HepG2 (cell line): ENCODE results near the gene DDRGK1. TPM values are rescaled to one million over a fixed set of nuclear protein-coding genes. Genes with fewer than 3 reads are reported as not detected.

Experiments
- ATAC-seq: fragments of 200-7000 bp; cut with Tn5 transposase; 3 replicates; pipeline ENCODE4 v1.9.1; 2020; ENCODE audit warnings: mild to moderate bottlenecking, moderate library complexity
- BruUV-seq: library from RNA; stranded (reverse); fragments of 400-500 nt; replicated peaks from 2 replicates; lab custom pipeline; 2021; lab: Mats Ljungman, UMichigan
- CTCF ChIA-PET: fragments of 300-600 bp; formaldehyde crosslinking; extraction: SDS; loops from one replicate; lab custom pipeline; 2021; ENCODE audit warnings: low total read pairs, inconsistent platforms, low intra/inter-chr PET ratio; lab: Yijun Ruan, JAX
- POLR2A ChIA-PET: fragments of 350-600 bp; sonication (Branson Sonifier 250); formaldehyde crosslinking; loops from one replicate; lab custom pipeline; 2020; ENCODE audit warnings: antibody characterized with exemption, inconsistent platforms; lab: Yijun Ruan, JAX
- DNase-seq: peaks from one replicate; pipeline ENCODE4 v3.0.0-alpha.2; 2015; ENCODE audit warnings: low spot score
- FAIRE-seq: peaks from 3 replicates; lab custom pipeline; 2011; peaks lifted over from hg19 to GRCh38; lab: Jason Lieb, UNC
- H2AFZ ChIP-seq: one replicate; pipeline ENCODE4 v1.6.1; 2011; ENCODE audit warnings: low read length, inconsistent platforms
- H3K27ac ChIP-seq: fragments of 300-600 bp; 3 replicates; pipeline ENCODE4 v1.8.0; 2011; ENCODE audit warnings: mixed run types, mild to moderate bottlenecking, mixed read lengths, low read length, inconsistent platforms; ENCODE audit not compliant: insufficient read depth; ENCODE audit errors: extremely low read length
- H3K27me3 ChIP-seq, 2 experiments: fragments of 200-600 bp in 1 of 2; 2 replicates in 1 of 2; 3 replicates in 1 of 2; pipeline versions ENCODE4 v1.6.0 to v1.8.0; 2011; ENCODE audit warnings: low read length in 2 of 2, mild to moderate bottlenecking in 2 of 2, moderate library complexity in 2 of 2, inconsistent platforms in 1 of 2; ENCODE audit not compliant: insufficient read depth in 2 of 2, control insufficient read depth in 1 of 2
- H3K36me3 ChIP-seq, 2 experiments: fragments of 200-600 bp in 1 of 2; replicated peaks in 1 of 2; 2 replicates in 1 of 2; 3 replicates in 1 of 2; pipeline versions ENCODE4 v1.5.1 to v1.8.0; 2011; ENCODE audit warnings: low read length in 2 of 2, inconsistent platforms in 1 of 2; ENCODE audit not compliant: insufficient read depth in 2 of 2, control insufficient read depth in 1 of 2
- H3K4me1 ChIP-seq: 2 replicates; pipeline ENCODE4 v1.5.1; 2012; ENCODE audit warnings: low read length, inconsistent platforms; ENCODE audit not compliant: insufficient read depth
- H3K4me2 ChIP-seq: 2 replicates; pipeline ENCODE4 v1.6.0; 2011; ENCODE audit warnings: low read depth, low read length, inconsistent platforms
- H3K4me3 ChIP-seq, 3 experiments: fragments of 200-600 bp in 1 of 3; sonication (generic), shearing (Covaris generic) in 1 of 3; replicated peaks in 1 of 3; 2 replicates each; pipeline ENCODE4 v1.5.1; 2011 to 2016; ENCODE audit warnings: low read length in 3 of 3, inconsistent platforms in 2 of 3, low read depth in 2 of 3, mild to moderate bottlenecking in 2 of 3, control low read depth in 1 of 3, mixed read lengths in 1 of 3; ENCODE audit not compliant: insufficient read depth in 1 of 3
- H3K79me2 ChIP-seq: one replicate; pipeline ENCODE4 v1.6.1; 2011; ENCODE audit warnings: low read length, inconsistent platforms; ENCODE audit not compliant: insufficient read depth
- H3K9ac ChIP-seq: 2 replicates; pipeline ENCODE4 v1.6.0; 2011; ENCODE audit warnings: mild to moderate bottlenecking, low read depth, low read length, inconsistent platforms; ENCODE audit not compliant: insufficient read depth
- H3K9me3 ChIP-seq: 2 replicates; pipeline ENCODE4 v1.5.1; 2012; ENCODE audit warnings: mild to moderate bottlenecking, low read length
- H4K20me1 ChIP-seq: 2 replicates; pipeline ENCODE4 v1.6.0; 2011; ENCODE audit warnings: inconsistent platforms, mild to moderate bottlenecking, low read length, moderate library complexity; ENCODE audit not compliant: insufficient read depth
- BHLHE40 ChIP-seq: IDR thresholded peaks from 2 replicates; pipeline ENCODE4 v1.6.1; 2011; ENCODE audit warnings: low read length, improper control_type of control experiment
- CREB1 ChIP-seq, 2 experiments: fragments of 450-650 bp in 1 of 2; IDR thresholded peaks; 2 replicates each; pipeline ENCODE4 v1.6.1; 2016 to 2017; ENCODE audit warnings: control low read depth in 1 of 2, mild to moderate bottlenecking in 1 of 2, missing compliant biosample characterization in 1 of 2, missing genetic modification characterization in 1 of 2
- MED13 ChIP-seq: sonication (generic); formaldehyde crosslinking; IDR thresholded peaks from 2 replicates; pipeline ENCODE4 v1.5.0; 2020; ENCODE audit warnings: missing genetic modification reagents
- MXD4 ChIP-seq: IDR thresholded peaks from 2 replicates; pipeline ENCODE4 v1.6.1; 2016; ENCODE audit warnings: mild to moderate bottlenecking, missing biosample characterization, missing genetic modification reagents
- NFE2L1 ChIP-seq: sonication (generic); formaldehyde crosslinking; IDR thresholded peaks from 2 replicates; pipeline ENCODE4 v1.4.0; 2020; ENCODE audit warnings: missing genetic modification reagents, mild to moderate bottlenecking, borderline replicate concordance
- PHB2 ChIP-seq: fragments of 450-650 bp; IDR thresholded peaks from 2 replicates; pipeline ENCODE4 v1.6.1; 2018; ENCODE audit not compliant: partially characterized antibody
- POLR2AphosphoS5 ChIP-seq: IDR thresholded peaks from 2 replicates; pipeline ENCODE4 v1.6.1; 2012; ENCODE audit warnings: low read depth, low read length
- SNAPC2 ChIP-seq: sonication (generic); formaldehyde crosslinking; IDR thresholded peaks from 2 replicates; pipeline ENCODE4 v1.8.1; 2022; ENCODE audit warnings: mild to moderate bottlenecking, missing genetic modification reagents
- TBX3 ChIP-seq: fragments of 450-650 bp; IDR thresholded peaks from 2 replicates; pipeline ENCODE4 v1.6.1; 2017; ENCODE audit warnings: antibody characterized with exemption, mild to moderate bottlenecking, inconsistent platforms, borderline replicate concordance
- ZNF207 ChIP-seq: fragments of 450-650 bp; IDR thresholded peaks from 2 replicates; pipeline ENCODE4 v1.6.1; 2016; ENCODE audit warnings: antibody characterized with exemption, borderline replicate concordance
- ZNF234 ChIP-seq: sonication (generic); formaldehyde crosslinking; conservative IDR thresholded peaks from 2 replicates; pipeline ENCODE4 v1.5.1; 2020; ENCODE audit warnings: mild to moderate bottlenecking, missing genetic modification reagents
- ZSCAN25 ChIP-seq: sonication (generic); formaldehyde crosslinking; IDR thresholded peaks from 2 replicates; pipeline ENCODE4 v1.8.0; 2022; ENCODE audit warnings: mild to moderate bottlenecking, missing genetic modification reagents
- WGBS: methylation state at CpG from one replicate; pipeline ENCODE4 v1.1.6; 2017; ENCODE audit warnings: low lambda C conversion rate; 5-methylcytosine and 5-hydroxymethylcytosine counted together
- in situ Hi-C: cut with HindIII; loops from 2 replicates; pipeline ENCODE4 v1.10.0; 2017; ENCODE audit warnings: low pct_unique_long_range_greater_than_20kb; ENCODE audit not compliant: extremely low pct_ligation_motif_present
- intact Hi-C: fragments of 100-400 bp; cut with micrococcal nuclease; formaldehyde crosslinking; loops from one replicate; pipeline ENCODE4 v1.10.0; 2022; ENCODE audit not compliant: unreplicated experiment
- polyA plus RNA-seq, 8 experiments: library from polyadenylated mRNA; depleted of rRNA in 3 of 8; stranded (reverse) in 7 of 8; unstranded in 1 of 8; fragments of >200 nt; fragmentation: Illumina TruSeq in 4 of 8; extraction: Trizol in 4 of 8; gene quantifications; 2 replicates each; pipeline versions ENCODE4 v1.2.1 to v1.2.3, GENCODE V29; 2011 to 2016; ENCODE audit warnings: low read depth in 4 of 8, missing spikeins in 1 of 8, mixed read lengths in 1 of 8; ENCODE audit not compliant: insufficient read depth in 1 of 8
- total RNA-seq, 5 experiments: library from RNA; depleted of rRNA; stranded (reverse); fragments of >200 nt; fragmentation: Illumina TruSeq; extraction: Trizol; gene quantifications; 2 replicates each; pipeline ENCODE4 v1.2.3, GENCODE V29; 2016; ENCODE audit warnings: low read depth in 1 of 5
- TF ChIP-seq, protein P1 (sequence below): sonication (generic); formaldehyde crosslinking; IDR thresholded peaks from 2 replicates; pipeline ENCODE4 v1.8.1; 2022; ENCODE audit warnings: low read depth, mild to moderate bottlenecking, missing genetic modification reagents
- TF ChIP-seq, protein P2 (sequence below): sonication (generic); formaldehyde crosslinking; IDR thresholded peaks from 2 replicates; pipeline ENCODE4 v1.4.0; 2020; ENCODE audit warnings: mild to moderate bottlenecking, missing genetic modification reagents
- TF ChIP-seq, protein P3 (sequence below): sonication (generic); formaldehyde crosslinking; IDR thresholded peaks from 2 replicates; pipeline ENCODE4 v1.4.0; 2020; ENCODE audit warnings: missing genetic modification reagents

The DDRGK1 gene
- total and polyA plus RNA-seq, 2 of the 13 experiments (the other 11 are each of a cell fraction or from before 2014, with no cell fraction given): 96.7 to 149 TPM

DNA sequence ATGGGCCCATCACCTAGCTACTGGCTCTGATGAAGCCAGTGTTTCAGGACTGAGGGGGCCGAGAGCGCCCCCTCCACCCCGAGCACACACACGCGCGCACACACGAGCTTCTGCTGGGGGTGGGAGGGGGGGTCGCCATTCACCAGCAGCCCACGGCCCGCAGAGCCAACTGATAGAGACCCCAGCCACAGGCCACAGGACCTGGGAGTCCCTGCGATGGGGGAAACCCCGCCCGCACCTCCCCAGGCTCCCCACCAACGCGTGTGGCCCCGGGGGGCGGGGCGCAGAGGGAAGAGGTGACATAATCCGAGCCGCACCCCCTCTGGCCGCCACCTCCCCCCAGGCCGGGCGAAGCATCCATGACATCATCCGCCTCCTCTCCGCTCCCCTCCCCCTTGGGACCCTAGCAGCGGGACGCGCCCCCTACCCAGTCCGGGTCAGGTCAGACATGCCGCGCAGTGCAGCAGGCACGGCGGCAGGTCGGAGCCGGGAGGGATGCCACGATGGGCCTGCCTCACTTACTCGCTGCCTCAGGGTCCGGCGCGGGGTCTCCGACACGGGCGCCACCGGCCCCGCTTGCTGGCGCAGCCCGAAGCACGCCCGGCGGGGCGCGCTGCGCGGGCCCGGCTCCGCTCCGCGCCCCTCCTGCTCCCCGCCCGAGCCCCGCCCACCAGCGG is 31.4 kb downstream of the DDRGK1 start, which contains the start of gene LZTS3:
TSS of gene LZTS3 (minus strand) at position 617 of the 677 bp plus-strand sequence. CDS start 6,386 bp downstream, outside the sequence.
- Histone ChIP-seq H3K4me2 (peak within 1 kb of the TSS; percentile 79), H2AFZ (no peak within 1 kb of the TSS), H3K36me3 (no peaks in the 10 kb centered on the region; a peak in 1 of 5 replicates), H3K27me3 (no peaks in the 10 kb centered on the region; a peak in 1 of 5 replicates), H3K79me2 (peaks cover 14% of the 10 kb centered on the region), H3K27ac (peak within 1 kb of the TSS; percentile 92), H4K20me1 (no peaks in the 10 kb centered on the region), H3K4me1 (peaks cover 61% of the 10 kb centered on the region), H3K4me3 (peak within 1 kb of the TSS; percentile 85 to 99 (median 94)), H3K9me3 (no peaks in the 10 kb centered on the region), H3K9ac (peak within 1 kb of the TSS; percentile 92)
- 2% methylated on average over 12 of the region's 62 CpGs for WGBS
- BruUV-seq: no TSS peak
- CTCF ChIA-PET: interaction anchor here (1.1 kb wide), 1 partner anchor 55 kb away, joined by 3 read pairs; no protein-coding TSS in a partner anchor
- intact Hi-C loops: loop anchor here (1.0 to 5.0 kb wide), 2 partner anchors 30 to 121 kb away; no protein-coding TSS in a partner anchor
- ATAC-seq (peak; percentile 8), DNase-seq (peak; percentile 63), FAIRE-seq (no peak)
- in situ Hi-C loops: no loop called here
- POLR2A ChIA-PET: interaction anchor here (0.7 to 6.5 kb wide), 9 partner anchors 12 to 52 kb away, joined by 3 to 81 read pairs (median 5); partner anchors contain the start of genes FASTKD5 and UBOX5
- TF ChIP-seq PHB2 (no peak), SNAPC2 (CRISPR knock-in tag) (no peak; the same call in 1 of the 2 replicates), NFE2L1 (CRISPR knock-in tag) (no peak; the same call in 1 of the 2 replicates), POLR2AphosphoS5 (peak; percentile 24; the same call in 1 of the 2 replicates), CREB1 (IDR thresholded peaks at IDR 0.05) (peak; percentile 57; the same call in 1 of the 2 replicates), CREB1 (CRISPR knock-in tag; IDR thresholded peaks at IDR 0.05) (no peak), MXD4 (CRISPR knock-in tag) (no peak; the same call in 1 of the 2 replicates), ZNF207 (no peak), BHLHE40 (peak; percentile 22; the same call in 1 of the 2 replicates), MED13 (0 out of 2 replicates have a peak, but pooled peaks have one; percentile 27), ZNF234 (CRISPR knock-in tag) (no peak), ZSCAN25 (no peak; the same call in 1 of the 2 replicates), TBX3 (peak; percentile 65)
- TF ChIP-seq, protein P1, sequence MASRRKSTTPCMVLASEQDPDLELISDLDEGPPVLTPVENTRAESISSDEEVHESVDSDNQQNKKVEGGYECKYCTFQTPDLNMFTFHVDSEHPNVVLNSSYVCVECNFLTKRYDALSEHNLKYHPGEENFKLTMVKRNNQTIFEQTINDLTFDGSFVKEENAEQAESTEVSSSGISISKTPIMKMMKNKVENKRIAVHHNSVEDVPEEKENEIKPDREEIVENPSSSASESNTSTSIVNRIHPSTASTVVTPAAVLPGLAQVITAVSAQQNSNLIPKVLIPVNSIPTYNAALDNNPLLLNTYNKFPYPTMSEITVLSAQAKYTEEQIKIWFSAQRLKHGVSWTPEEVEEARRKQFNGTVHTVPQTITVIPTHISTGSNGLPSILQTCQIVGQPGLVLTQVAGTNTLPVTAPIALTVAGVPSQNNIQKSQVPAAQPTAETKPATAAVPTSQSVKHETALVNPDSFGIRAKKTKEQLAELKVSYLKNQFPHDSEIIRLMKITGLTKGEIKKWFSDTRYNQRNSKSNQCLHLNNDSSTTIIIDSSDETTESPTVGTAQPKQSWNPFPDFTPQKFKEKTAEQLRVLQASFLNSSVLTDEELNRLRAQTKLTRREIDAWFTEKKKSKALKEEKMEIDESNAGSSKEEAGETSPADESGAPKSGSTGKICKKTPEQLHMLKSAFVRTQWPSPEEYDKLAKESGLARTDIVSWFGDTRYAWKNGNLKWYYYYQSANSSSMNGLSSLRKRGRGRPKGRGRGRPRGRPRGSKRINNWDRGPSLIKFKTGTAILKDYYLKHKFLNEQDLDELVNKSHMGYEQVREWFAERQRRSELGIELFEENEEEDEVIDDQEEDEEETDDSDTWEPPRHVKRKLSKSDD (CRISPR knock-in tag): no peak; the same call in 1 of the 2 replicates
- TF ChIP-seq, protein P2, sequence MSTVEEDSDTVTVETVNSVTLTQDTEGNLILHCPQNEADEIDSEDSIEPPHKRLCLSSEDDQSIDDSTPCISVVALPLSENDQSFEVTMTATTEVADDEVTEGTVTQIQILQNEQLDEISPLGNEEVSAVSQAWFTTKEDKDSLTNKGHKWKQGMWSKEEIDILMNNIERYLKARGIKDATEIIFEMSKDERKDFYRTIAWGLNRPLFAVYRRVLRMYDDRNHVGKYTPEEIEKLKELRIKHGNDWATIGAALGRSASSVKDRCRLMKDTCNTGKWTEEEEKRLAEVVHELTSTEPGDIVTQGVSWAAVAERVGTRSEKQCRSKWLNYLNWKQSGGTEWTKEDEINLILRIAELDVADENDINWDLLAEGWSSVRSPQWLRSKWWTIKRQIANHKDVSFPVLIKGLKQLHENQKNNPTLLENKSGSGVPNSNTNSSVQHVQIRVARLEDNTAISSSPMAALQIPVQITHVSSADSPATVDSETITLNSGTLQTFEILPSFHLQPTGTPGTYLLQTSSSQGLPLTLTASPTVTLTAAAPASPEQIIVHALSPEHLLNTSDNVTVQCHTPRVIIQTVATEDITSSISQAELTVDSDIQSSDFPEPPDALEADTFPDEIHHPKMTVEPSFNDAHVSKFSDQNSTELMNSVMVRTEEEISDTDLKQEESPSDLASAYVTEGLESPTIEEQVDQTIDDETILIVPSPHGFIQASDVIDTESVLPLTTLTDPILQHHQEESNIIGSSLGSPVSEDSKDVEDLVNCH: no peak
- TF ChIP-seq, protein P3, sequence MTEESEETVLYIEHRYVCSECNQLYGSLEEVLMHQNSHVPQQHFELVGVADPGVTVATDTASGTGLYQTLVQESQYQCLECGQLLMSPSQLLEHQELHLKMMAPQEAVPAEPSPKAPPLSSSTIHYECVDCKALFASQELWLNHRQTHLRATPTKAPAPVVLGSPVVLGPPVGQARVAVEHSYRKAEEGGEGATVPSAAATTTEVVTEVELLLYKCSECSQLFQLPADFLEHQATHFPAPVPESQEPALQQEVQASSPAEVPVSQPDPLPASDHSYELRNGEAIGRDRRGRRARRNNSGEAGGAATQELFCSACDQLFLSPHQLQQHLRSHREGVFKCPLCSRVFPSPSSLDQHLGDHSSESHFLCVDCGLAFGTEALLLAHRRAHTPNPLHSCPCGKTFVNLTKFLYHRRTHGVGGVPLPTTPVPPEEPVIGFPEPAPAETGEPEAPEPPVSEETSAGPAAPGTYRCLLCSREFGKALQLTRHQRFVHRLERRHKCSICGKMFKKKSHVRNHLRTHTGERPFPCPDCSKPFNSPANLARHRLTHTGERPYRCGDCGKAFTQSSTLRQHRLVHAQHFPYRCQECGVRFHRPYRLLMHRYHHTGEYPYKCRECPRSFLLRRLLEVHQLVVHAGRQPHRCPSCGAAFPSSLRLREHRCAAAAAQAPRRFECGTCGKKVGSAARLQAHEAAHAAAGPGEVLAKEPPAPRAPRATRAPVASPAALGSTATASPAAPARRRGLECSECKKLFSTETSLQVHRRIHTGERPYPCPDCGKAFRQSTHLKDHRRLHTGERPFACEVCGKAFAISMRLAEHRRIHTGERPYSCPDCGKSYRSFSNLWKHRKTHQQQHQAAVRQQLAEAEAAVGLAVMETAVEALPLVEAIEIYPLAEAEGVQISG (CRISPR knock-in tag): no peak
